HCT116 (cell line): ENCODE data around the gene ANO10. TPM values are rescaled to one million over a fixed set of nuclear protein-coding genes. Genes with fewer than 3 reads are reported as not detected.

ENCODE experiments used
- ATAC-seq: fragments of 200-7000 bp; cut with Tn5 transposase; 2 replicates; pipeline ENCODE4 v1.9.1; 2020; ENCODE audit warnings: mild to moderate bottlenecking, moderate library complexity
- BruUV-seq: library from RNA; stranded (reverse); fragments of 400-500 nt; replicated peaks from 2 replicates; lab custom pipeline; 2021; lab: Mats Ljungman, UMichigan
- CTCF ChIA-PET: fragments of 300-600 bp; sonication (Branson Sonifier 250); formaldehyde crosslinking; loops from one replicate; lab custom pipeline; 2021; ENCODE audit warnings: antibody characterized with exemption; lab: Charles Lee
- POLR2A ChIA-PET: fragments of 300-600, 350-600 bp; sonication (Branson Sonifier 250); formaldehyde crosslinking; loops from one replicate; lab custom pipeline; 2021; ENCODE audit warnings: antibody characterized with exemption; lab: Charles Lee
- RAD21 ChIA-PET, 2 experiments: fragments of 300-600 bp; sonication (Branson Sonifier 250); formaldehyde crosslinking; loops; one replicate each; lab custom pipeline; 2023; ENCODE audit warnings: low total read pairs in 2 of 2; ENCODE audit not compliant: uncharacterized antibody in 2 of 2, unreplicated experiment in 2 of 2, low non-redundant PET in 1 of 2; lab: Charles Lee
- DNase-seq: peaks from one replicate; pipeline ENCODE4 v3.0.0-alpha.2; 2010; ENCODE audit warnings: low read depth, low spot score
- H2AFZ ChIP-seq: fragments of 200-600 bp; shearing (Covaris generic), sonication (generic); 2 replicates; pipeline ENCODE4 v1.6.1; 2017; ENCODE audit warnings: low read depth, mixed run types, mixed read lengths, antibody characterized with exemption, low read length; ENCODE audit not compliant: poor library complexity, severe bottlenecking
- H3K27ac ChIP-seq: 2 replicates; pipeline ENCODE4 v1.5.1; 2012; ENCODE audit warnings: low read depth, low read length
- H3K27me3 ChIP-seq: fragments of 200-600 bp; sonication (generic); 2 replicates; pipeline ENCODE4 v1.6.1; 2016; ENCODE audit warnings: mixed run types, low read length, mixed read lengths; ENCODE audit not compliant: insufficient read depth
- H3K36me3 ChIP-seq, 2 experiments: fragments of 200-500 bp in 1 of 2; fragments of 200-600 bp in 1 of 2; sonication (Bioruptor generic) in 1 of 2; sonication (generic) in 1 of 2; 2 replicates each; pipeline versions ENCODE4 v1.5.1 to v1.6.1; 2014 to 2016; ENCODE audit warnings: low read length in 2 of 2, inconsistent platforms in 1 of 2, mixed read lengths in 1 of 2, mixed run types in 1 of 2; ENCODE audit not compliant: insufficient read depth in 2 of 2, control insufficient read depth in 1 of 2
- H3K4me1 ChIP-seq, 2 experiments: fragments of 200-600 bp in 1 of 2; sonication (generic) in 1 of 2; 2 replicates each; pipeline versions ENCODE4 v1.5.1 to v1.6.1; 2012 to 2017; ENCODE audit warnings: low read length in 2 of 2, inconsistent platforms in 1 of 2, mild to moderate bottlenecking in 1 of 2, mixed read lengths in 1 of 2, mixed run types in 1 of 2, moderate library complexity in 1 of 2; ENCODE audit not compliant: insufficient read depth in 2 of 2, control insufficient read depth in 1 of 2
- H3K4me2 ChIP-seq: fragments of 200-600 bp; sonication (generic); 2 replicates; pipeline ENCODE4 v1.6.1; 2017; ENCODE audit warnings: mixed run types, low read length, mixed read lengths
- H3K4me3 ChIP-seq, 2 experiments: fragments of 200-600 bp in 1 of 2; sonication (generic) in 1 of 2; replicated peaks in 1 of 2; 2 replicates each; pipeline ENCODE4 v1.5.1; 2011 to 2016; ENCODE audit warnings: low read length in 2 of 2, control low read depth in 1 of 2, low read depth in 1 of 2, mild to moderate bottlenecking in 1 of 2, mixed read lengths in 1 of 2, mixed run types in 1 of 2
- H3K79me2 ChIP-seq: fragments of 200-600 bp; sonication (generic); 2 replicates; pipeline ENCODE4 v1.6.1; 2017; ENCODE audit warnings: mild to moderate bottlenecking, mixed run types, low read length, moderate library complexity, mixed read lengths; ENCODE audit not compliant: insufficient read depth
- H3K9ac ChIP-seq: fragments of 200-600 bp; sonication (generic); 2 replicates; pipeline ENCODE4 v1.6.1; 2016; ENCODE audit warnings: low read length, mixed read lengths
- H3K9me2 ChIP-seq: fragments of 200-600 bp; sonication (generic), shearing (Covaris generic); 2 replicates; pipeline ENCODE4 v1.6.1; 2017; ENCODE audit warnings: mixed run types, mild to moderate bottlenecking, moderate library complexity; ENCODE audit not compliant: insufficient read depth
- H3K9me3 ChIP-seq, 2 experiments: fragments of 200-500 bp in 1 of 2; fragments of 200-600 bp in 1 of 2; sonication (Bioruptor generic) in 1 of 2; sonication (generic) in 1 of 2; 2 replicates each; pipeline ENCODE4 v1.6.1; 2014 to 2017; ENCODE audit warnings: low read length in 2 of 2, mixed read lengths in 2 of 2, inconsistent platforms in 1 of 2, low read depth in 1 of 2, mild to moderate bottlenecking in 1 of 2, mixed run types in 1 of 2, moderate library complexity in 1 of 2; ENCODE audit not compliant: control insufficient read depth in 1 of 2, insufficient read depth in 1 of 2
- H4K20me1 ChIP-seq: fragments of 200-600 bp; sonication (generic), shearing (Covaris generic); 2 replicates; pipeline ENCODE4 v1.6.1; 2017; ENCODE audit warnings: mixed run types, mild to moderate bottlenecking, moderate library complexity; ENCODE audit not compliant: insufficient read depth
- CBX3 ChIP-seq: IDR thresholded peaks from 2 replicates; pipeline ENCODE4 v1.6.1; 2012; ENCODE audit warnings: low read depth
- EZH2 ChIP-seq: fragments of 200-600 bp; sonication (generic); IDR thresholded peaks from 2 replicates; pipeline ENCODE4 v1.6.1; 2017; ENCODE audit warnings: antibody characterized with exemption, mixed run types
- EZH2phosphoT487 ChIP-seq: fragments of 200-600 bp; IDR thresholded peaks from 2 replicates; pipeline ENCODE4 v1.6.1; 2018; ENCODE audit warnings: antibody characterized with exemption, borderline replicate concordance
- ZBTB33 ChIP-seq: IDR thresholded peaks from 2 replicates; pipeline ENCODE4 v1.6.1; 2011; ENCODE audit warnings: mild to moderate bottlenecking, low read length, moderate library complexity; ENCODE audit not compliant: insufficient replicate concordance; ENCODE audit errors: extremely low read depth
- ZFX ChIP-seq: fragments of 450-650 bp; IDR thresholded peaks from 2 replicates; pipeline ENCODE4 v1.6.1; 2017
- intact Hi-C: fragments of 100-400 bp; cut with micrococcal nuclease; formaldehyde crosslinking; loops from 2 replicates; pipeline ENCODE4 v1.10.0; 2022
- total RNA-seq: library from RNA; stranded (reverse); gene quantifications from one replicate; pipeline ENCODE4 v1.2.1, GENCODE V29; 2021; ENCODE audit not compliant: unreplicated experiment
- TF ChIP-seq, protein P1 (sequence below), 3 experiments: fragments of 200-600 bp in 1 of 3; sonication (generic) in 1 of 3; IDR thresholded peaks in 2 of 3; conservative IDR thresholded peaks in 1 of 3; 2 replicates each; pipeline ENCODE4 v1.5.1; 2012 to 2017; ENCODE audit warnings: low read depth in 2 of 3, low read length in 2 of 3, antibody characterized with exemption in 1 of 3, borderline replicate concordance in 1 of 3, control low read depth in 1 of 3, mild to moderate bottlenecking in 1 of 3, mixed read lengths in 1 of 3, mixed run types in 1 of 3, moderate library complexity in 1 of 3; ENCODE audit not compliant: insufficient read depth in 1 of 3

Gene ANO10
- total RNA-seq, 1 experiment from 2014 or later = 13.3 TPM

- Histone ChIP-seq H4K20me1 (no peaks in the 10 kb centered on the region), H3K27me3 (no peaks in the 10 kb centered on the region), H3K4me3 (no peak overlapping the region), H3K9me2 (no peaks in the 10 kb centered on the region), H3K4me1 (no peaks in the 10 kb centered on the region), H2AFZ (no peak overlapping the region), H3K4me2 (no peak overlapping the region), H3K27ac (no peak overlapping the region), H3K36me3 (no peaks in the 10 kb centered on the region), H3K79me2 (no peaks in the 10 kb centered on the region), H3K9me3 (no peaks in the 10 kb centered on the region), H3K9ac (no peak overlapping the region)
- ATAC-seq (no peak), DNase-seq (no peak)
- TF ChIP-seq CBX3 (no peak), ZBTB33 (no peak), EZH2phosphoT487 (no peak), ZFX (no peak), EZH2 (no peak)
- TF ChIP-seq, protein P1, sequence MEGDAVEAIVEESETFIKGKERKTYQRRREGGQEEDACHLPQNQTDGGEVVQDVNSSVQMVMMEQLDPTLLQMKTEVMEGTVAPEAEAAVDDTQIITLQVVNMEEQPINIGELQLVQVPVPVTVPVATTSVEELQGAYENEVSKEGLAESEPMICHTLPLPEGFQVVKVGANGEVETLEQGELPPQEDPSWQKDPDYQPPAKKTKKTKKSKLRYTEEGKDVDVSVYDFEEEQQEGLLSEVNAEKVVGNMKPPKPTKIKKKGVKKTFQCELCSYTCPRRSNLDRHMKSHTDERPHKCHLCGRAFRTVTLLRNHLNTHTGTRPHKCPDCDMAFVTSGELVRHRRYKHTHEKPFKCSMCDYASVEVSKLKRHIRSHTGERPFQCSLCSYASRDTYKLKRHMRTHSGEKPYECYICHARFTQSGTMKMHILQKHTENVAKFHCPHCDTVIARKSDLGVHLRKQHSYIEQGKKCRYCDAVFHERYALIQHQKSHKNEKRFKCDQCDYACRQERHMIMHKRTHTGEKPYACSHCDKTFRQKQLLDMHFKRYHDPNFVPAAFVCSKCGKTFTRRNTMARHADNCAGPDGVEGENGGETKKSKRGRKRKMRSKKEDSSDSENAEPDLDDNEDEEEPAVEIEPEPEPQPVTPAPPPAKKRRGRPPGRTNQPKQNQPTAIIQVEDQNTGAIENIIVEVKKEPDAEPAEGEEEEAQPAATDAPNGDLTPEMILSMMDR (IDR thresholded peaks at IDR 0.05 in 2 of 3, conservative IDR thresholded peaks at IDR 0.05 in 1 of 3; ENCODE audit: borderline replicate concordance in 1 of 3, insufficient read depth in 1 of 3, low read depth in 2 of 3, low read length in 2 of 3) = no peak
- intact Hi-C loops = no loop called here
- ChIA-PET POLR2A (no interaction called here), CTCF (no interaction called here), RAD21 (no interaction called here)
- no TSS peak for BruUV-seq
These were observed 210.4 kb downstream of the ANO10 start for GRCh38 chr3:43411429-43411828.
